MM.1S (cell line): ENCODE measurements around the gene ACTL6B.

Source experiments
- CTCF ChIP-seq: fragments of 300-600 bp; sonication (generic); IDR thresholded peaks from 2 replicates; pipeline ENCODE4 v1.5.1; 2016; ENCODE audit warnings: antibody characterized with exemption, low read length, mixed read lengths
- EZH2phosphoT487 ChIP-seq: fragments of 300-600 bp; sonication (generic); IDR thresholded peaks from 2 replicates; pipeline ENCODE4 v1.6.1; 2018; ENCODE audit warnings: antibody characterized with exemption, low read length

- no peak for TF ChIP-seq EZH2phosphoT487
- TF ChIP-seq CTCF, result no peak
These were observed 26.9 kb upstream of the ACTL6B start for GRCh38 chr7:100682991-100683658.
